22Rv1 (cell line): ENCODE results near the gene TLR10.

Experiments
- CTCF ChIP-seq: fragments of 450-650 bp; IDR thresholded peaks from 2 replicates; pipeline ENCODE4 v1.5.1; 2017; ENCODE audit warnings: mild to moderate bottlenecking
- ZFX ChIP-seq: fragments of 450-650 bp; IDR thresholded peaks from 2 replicates; pipeline ENCODE4 v1.6.1; 2017; ENCODE audit warnings: antibody characterized with exemption, borderline replicate concordance

GRCh38 chr4:38735870-38736269 lies 46.9 kb downstream of the TLR10 start:
- TF ChIP-seq CTCF (no peak), ZFX (no peak)
